ENCODE data around the gene TAMALIN.

The TAMALIN gene

DNA sequence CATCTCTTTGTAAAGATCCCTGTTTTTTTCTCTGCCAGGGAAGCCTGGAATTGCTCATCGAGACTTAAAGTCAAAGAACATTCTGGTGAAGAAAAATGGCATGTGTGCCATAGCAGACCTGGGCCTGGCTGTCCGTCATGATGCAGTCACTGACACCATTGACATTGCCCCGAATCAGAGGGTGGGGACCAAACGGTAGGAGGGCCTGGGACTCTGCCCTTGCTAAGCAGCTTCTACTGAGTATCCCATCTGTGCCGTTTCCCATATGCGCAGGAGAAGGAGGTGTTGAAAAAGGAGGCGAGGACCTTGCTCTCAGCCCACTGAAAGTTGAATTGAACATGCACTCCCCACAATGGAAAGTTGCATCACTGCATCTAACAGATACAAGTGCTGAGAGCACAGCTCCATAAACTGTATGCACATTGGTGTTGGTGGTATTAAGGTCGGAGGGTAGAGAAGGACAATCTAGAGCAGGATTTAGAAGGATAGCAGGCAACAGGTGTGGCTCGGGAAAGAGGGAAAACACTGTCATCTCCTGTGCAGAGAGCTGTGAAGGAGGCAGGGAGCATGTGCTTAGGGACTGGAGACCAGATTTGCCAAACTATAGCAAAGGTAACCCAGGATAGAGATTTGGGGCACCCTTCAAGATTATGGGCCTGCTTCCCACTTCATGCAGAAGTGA is 21.5 kb upstream of the TAMALIN start:
- DNase-seq, result no peak

DNA sequence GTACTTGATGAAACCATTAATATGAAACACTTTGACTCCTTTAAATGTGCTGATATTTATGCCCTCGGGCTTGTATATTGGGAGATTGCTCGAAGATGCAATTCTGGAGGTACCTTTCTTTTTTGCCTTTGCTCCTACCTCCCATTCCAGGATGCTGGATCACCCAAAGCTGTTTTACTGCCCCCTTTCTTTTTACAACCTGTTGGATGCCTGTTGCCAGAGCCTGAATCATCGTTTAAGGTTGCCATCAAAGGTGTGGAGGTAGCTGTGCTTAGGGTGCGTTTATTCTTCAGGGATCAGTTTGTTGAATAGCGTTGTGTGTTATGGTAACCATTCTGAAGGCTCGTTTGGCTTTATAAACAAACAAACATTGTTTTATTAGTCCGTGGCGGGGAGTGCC is 19.9 kb upstream of the TAMALIN start:
- DNase-seq, result no peak

- no peak for DNase-seq
Measured at GRCh38 chr12:51992246-51992645, 14.5 kb upstream of the TAMALIN start.

- DNase-seq, result no peak
Measured at GRCh38 chr12:51994539-51994820, 12.3 kb upstream of the TAMALIN start.

- DNase-seq, result no peak
Measured at GRCh38 chr12:51994959-51995358, 11.8 kb upstream of the TAMALIN start.

- DNase-seq, result no peak
Measured at GRCh38 chr12:51997136-51997535, 9.6 kb upstream of the TAMALIN start.

- no peak for DNase-seq
Measured at GRCh38 chr12:52003016-52003550, 3.7 kb upstream of the TAMALIN start.

- no peak for DNase-seq
Measured at GRCh38 chr12:52003591-52003990, 3.2 kb upstream of the TAMALIN start.

DNA sequence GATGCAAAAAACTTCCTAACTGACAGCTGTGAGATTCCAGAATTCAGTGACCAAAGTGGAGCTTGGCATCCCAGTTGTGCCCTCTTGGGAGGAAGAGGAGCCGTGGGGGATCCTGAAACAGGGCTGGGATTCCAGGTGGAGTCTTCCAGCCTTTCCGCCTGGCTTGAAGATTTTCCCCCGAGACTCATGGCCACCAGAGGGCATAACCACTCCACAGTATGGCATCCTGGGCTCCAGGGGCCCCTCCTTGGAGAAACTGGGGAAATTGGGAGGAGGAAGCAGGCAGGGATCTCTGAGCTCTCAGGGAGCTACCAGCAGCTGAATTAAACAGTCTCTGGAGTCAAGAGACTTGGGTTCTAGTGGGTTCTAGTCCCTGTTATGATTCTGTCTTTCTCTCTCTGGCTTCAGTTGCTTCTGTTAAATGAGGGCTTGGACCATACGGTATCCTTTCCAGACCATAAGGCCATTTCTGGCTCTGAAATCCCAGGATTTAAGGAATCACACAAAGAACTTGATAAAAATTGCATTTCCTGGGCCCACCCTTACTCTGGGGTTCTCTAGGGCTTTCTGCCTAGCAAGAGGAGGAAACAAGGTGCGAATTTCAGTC is 2.6 kb upstream of the TAMALIN start:
- DNase-seq, result no peak

- DNase-seq, result no peak
Measured at GRCh38 chr12:52005218-52005902, 1.4 kb upstream of the TAMALIN start.

GRCh38 chr12:52005903-52006703 is 643 bp upstream of the TAMALIN start:
- DNase-seq, result no peak

GRCh38 chr12:52007158-52007921 is 594 bp downstream of the TAMALIN start:
- DNase-seq, result peak; percentile 49 to 62

- DNase-seq, result no peak
Measured at GRCh38 chr12:52007982-52008510, 1.3 kb downstream of the TAMALIN start.

DNA sequence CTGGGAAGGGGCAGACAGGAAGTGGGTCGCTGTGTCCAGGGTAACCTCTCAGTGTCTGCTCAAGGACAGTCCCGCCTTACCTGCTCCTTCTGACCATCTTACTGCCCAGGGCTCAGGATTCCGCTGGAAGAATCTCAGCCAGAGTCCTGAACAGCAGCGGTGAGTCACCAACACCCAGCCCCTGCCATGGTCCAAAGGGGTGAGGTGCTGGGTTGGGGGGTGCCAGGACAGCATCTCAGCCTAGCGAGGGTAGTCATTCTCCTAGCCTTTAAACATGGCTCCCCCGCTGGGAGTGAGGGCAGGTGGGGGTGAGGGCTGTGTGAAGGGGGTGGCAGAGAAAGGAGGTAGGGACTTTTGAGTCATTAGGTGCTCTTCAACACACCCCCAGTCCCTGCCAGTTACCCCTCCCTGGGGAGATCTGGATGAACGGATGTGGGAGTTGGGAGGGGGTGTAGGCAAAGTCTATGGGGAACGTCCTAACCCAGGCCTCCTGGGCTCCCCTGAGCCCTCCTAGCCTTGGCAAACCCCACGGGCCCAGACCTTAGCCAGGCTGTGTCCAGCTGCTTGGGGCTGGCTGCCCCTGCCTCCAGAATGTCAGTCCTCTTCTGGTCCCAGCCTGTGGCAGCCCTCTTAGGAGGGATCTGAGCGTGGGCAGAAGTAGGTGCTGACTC is 2.5 kb downstream of the TAMALIN start:
- peak in 1 of 2 experiments; percentile 23 for DNase-seq

GRCh38 chr12:52010152-52010622 is 3.4 kb downstream of the TAMALIN start:
- no peak for DNase-seq

DNA sequence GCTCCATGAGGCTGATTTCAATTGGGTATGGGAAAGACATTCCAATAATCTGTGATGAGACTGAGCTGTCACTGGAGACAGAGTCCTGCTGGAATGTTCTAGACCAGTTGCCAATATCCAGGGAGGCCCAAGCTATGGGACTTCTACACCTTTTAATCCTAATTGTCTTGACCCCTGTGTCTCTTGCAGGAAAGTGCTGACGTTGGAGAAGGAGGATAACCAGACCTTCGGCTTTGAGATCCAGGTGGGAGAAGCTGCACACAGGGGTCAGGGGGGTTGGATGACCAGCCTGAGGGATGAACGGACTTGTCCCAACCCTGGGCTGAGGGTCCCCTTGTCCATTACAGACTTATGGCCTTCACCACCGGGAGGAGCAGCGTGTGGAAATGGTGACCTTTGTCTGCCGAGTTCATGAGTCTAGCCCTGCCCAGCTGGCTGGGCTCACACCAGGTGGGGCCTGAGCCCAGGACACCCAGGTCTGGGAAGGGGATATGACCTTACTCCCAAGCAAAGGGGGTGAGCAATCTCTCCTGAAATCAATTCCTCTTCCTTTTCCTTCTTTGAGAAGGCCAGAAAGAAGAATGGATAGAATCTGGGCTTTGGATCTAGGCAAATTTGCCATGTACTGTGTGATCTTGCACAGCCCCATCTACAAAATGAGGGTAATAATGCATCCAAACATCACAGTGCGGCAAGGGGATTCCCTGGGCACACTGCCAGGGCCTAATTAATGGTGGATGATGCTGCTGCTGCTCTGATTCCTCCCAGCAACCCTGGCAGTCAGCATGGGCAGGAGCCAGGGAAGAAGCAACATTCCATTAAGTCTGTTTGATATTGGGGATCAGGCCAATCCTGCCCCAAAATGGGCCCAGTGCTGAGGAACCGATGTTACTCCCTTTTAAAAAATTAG is 4.2 kb downstream of the TAMALIN start:
- no peak for DNase-seq

DNA sequence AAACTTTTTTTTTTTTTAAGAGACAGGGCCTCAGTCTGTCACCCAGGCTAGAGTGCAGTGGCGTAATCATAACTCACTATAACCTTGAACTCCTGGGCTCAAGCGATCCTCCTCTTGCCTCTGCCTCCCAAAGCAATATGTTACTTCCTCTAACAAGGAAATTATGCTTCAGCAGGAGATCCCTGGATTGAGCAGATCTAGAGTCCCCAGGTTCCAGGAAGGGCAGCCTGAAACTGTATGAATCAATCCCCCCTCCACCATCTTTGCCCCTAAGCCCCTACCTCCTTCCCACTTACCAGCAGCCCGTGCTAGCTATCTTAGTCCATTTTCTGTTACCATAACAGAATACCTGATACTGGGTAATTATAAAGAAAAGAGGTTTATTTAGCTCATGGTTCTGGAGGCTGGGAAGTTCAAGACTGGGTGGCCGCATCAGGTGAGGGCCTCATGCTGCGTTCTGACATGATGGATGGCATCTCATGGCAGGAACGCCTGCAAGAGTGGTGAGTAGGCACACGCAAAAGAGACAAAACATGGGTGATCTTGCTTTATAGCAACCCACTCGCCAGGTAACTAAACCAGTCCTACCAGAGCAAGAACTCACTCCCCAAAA is 5.0 kb downstream of the TAMALIN start:
- no peak for DNase-seq

- no peak for DNase-seq
Measured at GRCh38 chr12:52013626-52014310, 7.0 kb downstream of the TAMALIN start.

Data from stimulated activated CD4-positive, alpha-beta T cell treated with anti-CD3 and anti-CD28 coated beads, Interleukin-4, amount 100 ng/mL, for 4 hours (primary cell).